HEK293 (cell line): ENCODE results near the gene CBY2.

Experiments
- CTCF ChIA-PET: fragments of 350-600 bp; formaldehyde crosslinking; extraction: SDS; loops from one replicate; lab custom pipeline; 2021; ENCODE audit warnings: antibody characterized with exemption; lab: Yijun Ruan, JAX
- POLR2A ChIA-PET: fragments of 300-600 bp; formaldehyde crosslinking; extraction: SDS; loops from one replicate; lab custom pipeline; 2020; ENCODE audit warnings: antibody characterized with exemption, inconsistent platforms; lab: Yijun Ruan, JAX
- H3K27ac ChIP-seq: fragments of 200-500 bp; sonication (Bioruptor generic); 2 replicates; pipeline ENCODE4 v1.5.1; 2014; ENCODE audit warnings: low read depth, low read length, control low read depth, inconsistent platforms; ENCODE audit errors: extremely low read depth
- H3K36me3 ChIP-seq, 2 experiments: fragments of 200-500 bp in 1 of 2; sonication (Bioruptor generic) in 1 of 2; 1 replicate in 1 of 2; 2 replicates in 1 of 2; pipeline ENCODE4 v1.5.1; 2014 to 2017; ENCODE audit warnings: inconsistent platforms in 2 of 2, low read length in 2 of 2; ENCODE audit not compliant: control insufficient read depth in 2 of 2, insufficient read depth in 1 of 2
- H3K4me1 ChIP-seq: fragments of 200-500 bp; sonication (Bioruptor generic); 2 replicates; pipeline ENCODE4 v1.5.1; 2014; ENCODE audit warnings: mild to moderate bottlenecking, low read length, inconsistent platforms; ENCODE audit not compliant: control insufficient read depth, insufficient read depth
- H3K4me3 ChIP-seq: 2 replicates; pipeline ENCODE4 v1.5.1; 2011; ENCODE audit warnings: low read depth, mild to moderate bottlenecking, control low read depth, low read length, moderate library complexity
- H3K9me3 ChIP-seq: fragments of 200-500 bp; sonication (Bioruptor generic); 2 replicates; pipeline ENCODE4 v1.5.1; 2014; ENCODE audit warnings: low read depth, low read length, inconsistent platforms; ENCODE audit not compliant: control insufficient read depth, insufficient read depth
- FEZF1 ChIP-seq: fragments of 450-650 bp; formaldehyde crosslinking; IDR thresholded peaks from 2 replicates; pipeline ENCODE4 v1.5.1; 2016; ENCODE audit warnings: missing biosample characterization, missing genetic modification characterization
- GLI2 ChIP-seq: fragments of 450-650 bp; formaldehyde crosslinking; IDR thresholded peaks from 2 replicates; pipeline ENCODE4; 2017; ENCODE audit warnings: missing biosample characterization, missing genetic modification characterization, low read depth, borderline replicate concordance
- HOXD13 ChIP-seq: sonication (generic); formaldehyde crosslinking; IDR thresholded peaks from 2 replicates; pipeline ENCODE4 v1.8.0; 2022; ENCODE audit warnings: missing genetic modification reagents, borderline replicate concordance
- KLF10 ChIP-seq: fragments of 450-650 bp; IDR thresholded peaks from 2 replicates; pipeline ENCODE4 v1.5.1; 2018; ENCODE audit warnings: missing biosample characterization, mild to moderate bottlenecking, missing genetic modification characterization
- KLF8 ChIP-seq: fragments of 450-650 bp; formaldehyde crosslinking; IDR thresholded peaks from 2 replicates; pipeline ENCODE4 v1.5.1; 2016; ENCODE audit warnings: missing biosample characterization, missing genetic modification characterization
- SP7 ChIP-seq: fragments of 450-650 bp; formaldehyde crosslinking; IDR thresholded peaks from 2 replicates; pipeline ENCODE4 v1.5.1; 2016; ENCODE audit warnings: missing biosample characterization, missing genetic modification characterization
- TRIM28 ChIP-seq: IDR thresholded peaks from 2 replicates; pipeline ENCODE4 v1.6.1; 2011; ENCODE audit warnings: low read length, control low read depth, borderline replicate concordance
- YY1 ChIP-seq: fragments of 450-650 bp; formaldehyde crosslinking; IDR thresholded peaks from 2 replicates; pipeline ENCODE4 v1.5.1; 2018; ENCODE audit warnings: missing biosample characterization, missing genetic modification characterization
- YY2 ChIP-seq: fragments of 450-650 bp; formaldehyde crosslinking; IDR thresholded peaks from 2 replicates; pipeline ENCODE4 v1.5.1; 2016; ENCODE audit warnings: missing biosample characterization, missing genetic modification characterization
- ZBTB1 ChIP-seq: fragments of 450-650 bp; formaldehyde crosslinking; IDR thresholded peaks from 2 replicates; pipeline ENCODE4 v1.5.1; 2016; ENCODE audit warnings: missing biosample characterization, missing genetic modification characterization
- ZBTB7A ChIP-seq: fragments of 450-650 bp; formaldehyde crosslinking; IDR thresholded peaks from 2 replicates; pipeline ENCODE4 v1.5.1; 2016; ENCODE audit warnings: low read depth, missing biosample characterization, missing genetic modification characterization
- ZIC2 ChIP-seq: fragments of 450-650 bp; formaldehyde crosslinking; IDR thresholded peaks from 2 replicates; pipeline ENCODE4 v1.5.1; 2016; ENCODE audit warnings: missing biosample characterization, missing genetic modification characterization
- ZNF175 ChIP-seq: fragments of 450-650 bp; formaldehyde crosslinking; IDR thresholded peaks from 2 replicates; pipeline ENCODE4 v1.5.1; 2016; ENCODE audit warnings: missing biosample characterization, missing genetic modification characterization
- ZNF23 ChIP-seq: fragments of 450-650 bp; formaldehyde crosslinking; IDR thresholded peaks from 2 replicates; pipeline ENCODE4 v1.5.1; 2016; ENCODE audit warnings: missing biosample characterization, missing genetic modification characterization, borderline replicate concordance
- ZNF239 ChIP-seq: fragments of 450-650 bp; formaldehyde crosslinking; IDR thresholded peaks from 2 replicates; pipeline ENCODE4 v1.5.1; 2016; ENCODE audit warnings: missing biosample characterization, missing genetic modification characterization
- ZNF48 ChIP-seq: fragments of 450-650 bp; formaldehyde crosslinking; IDR thresholded peaks from 2 replicates; pipeline ENCODE4 v1.5.1; 2016; ENCODE audit warnings: missing biosample characterization, missing genetic modification characterization
- ZNF529 ChIP-seq: fragments of 450-650 bp; formaldehyde crosslinking; IDR thresholded peaks from 2 replicates; pipeline ENCODE4 v1.5.1; 2017; ENCODE audit warnings: missing genetic modification characterization, missing biosample characterization; ENCODE audit not compliant: insufficient replicate concordance
- ZNF548 ChIP-seq: fragments of 450-650 bp; formaldehyde crosslinking; IDR thresholded peaks from 2 replicates; pipeline ENCODE4 v1.5.1; 2016; ENCODE audit warnings: missing biosample characterization, missing genetic modification characterization
- ZNF560 ChIP-seq: fragments of 450-650 bp; formaldehyde crosslinking; IDR thresholded peaks from 2 replicates; pipeline ENCODE4 v1.5.1; 2017; ENCODE audit warnings: missing biosample characterization, missing genetic modification characterization, borderline replicate concordance
- ZNF585B ChIP-seq: fragments of 450-650 bp; formaldehyde crosslinking; IDR thresholded peaks from 2 replicates; pipeline ENCODE4 v1.5.1; 2016; ENCODE audit warnings: missing biosample characterization, missing genetic modification characterization
- ZNF670 ChIP-seq: fragments of 450-650 bp; formaldehyde crosslinking; IDR thresholded peaks from 2 replicates; pipeline ENCODE4 v1.5.1; 2016; ENCODE audit warnings: missing biosample characterization, missing genetic modification characterization, low read depth
- ZNF707 ChIP-seq: fragments of 450-650 bp; formaldehyde crosslinking; IDR thresholded peaks from 2 replicates; pipeline ENCODE4 v1.5.1; 2016; ENCODE audit warnings: missing biosample characterization, missing genetic modification characterization
- ZNF777 ChIP-seq: fragments of 450-650 bp; formaldehyde crosslinking; IDR thresholded peaks from 2 replicates; pipeline ENCODE4 v1.5.1; 2017; ENCODE audit warnings: missing biosample characterization, missing genetic modification characterization, borderline replicate concordance
- ZSCAN30 ChIP-seq: fragments of 450-650 bp; IDR thresholded peaks from 2 replicates; pipeline ENCODE4 v1.5.1; 2018; ENCODE audit warnings: missing biosample characterization, mild to moderate bottlenecking, missing genetic modification characterization, moderate library complexity
- TF ChIP-seq, protein P1 (sequence below): fragments of 450-650 bp; formaldehyde crosslinking; IDR thresholded peaks from 2 replicates; pipeline ENCODE4 v1.5.0; 2017; ENCODE audit warnings: missing biosample characterization, missing genetic modification characterization, borderline replicate concordance
- TF ChIP-seq, protein P2 (sequence below): fragments of 450-650 bp; formaldehyde crosslinking; IDR thresholded peaks from 2 replicates; pipeline ENCODE4 v1.5.1; 2016; ENCODE audit warnings: missing biosample characterization, missing genetic modification characterization
- TF ChIP-seq, protein P3 (sequence below): fragments of 450-650 bp; IDR thresholded peaks from 2 replicates; pipeline ENCODE4 v1.5.1; 2018; ENCODE audit warnings: missing biosample characterization, missing genetic modification characterization
- TF ChIP-seq, protein P4 (sequence below): fragments of 450-650 bp; formaldehyde crosslinking; IDR thresholded peaks from 2 replicates; pipeline ENCODE4 v1.5.1; 2017; ENCODE audit warnings: missing biosample characterization, missing genetic modification characterization

Gene CBY2

DNA sequence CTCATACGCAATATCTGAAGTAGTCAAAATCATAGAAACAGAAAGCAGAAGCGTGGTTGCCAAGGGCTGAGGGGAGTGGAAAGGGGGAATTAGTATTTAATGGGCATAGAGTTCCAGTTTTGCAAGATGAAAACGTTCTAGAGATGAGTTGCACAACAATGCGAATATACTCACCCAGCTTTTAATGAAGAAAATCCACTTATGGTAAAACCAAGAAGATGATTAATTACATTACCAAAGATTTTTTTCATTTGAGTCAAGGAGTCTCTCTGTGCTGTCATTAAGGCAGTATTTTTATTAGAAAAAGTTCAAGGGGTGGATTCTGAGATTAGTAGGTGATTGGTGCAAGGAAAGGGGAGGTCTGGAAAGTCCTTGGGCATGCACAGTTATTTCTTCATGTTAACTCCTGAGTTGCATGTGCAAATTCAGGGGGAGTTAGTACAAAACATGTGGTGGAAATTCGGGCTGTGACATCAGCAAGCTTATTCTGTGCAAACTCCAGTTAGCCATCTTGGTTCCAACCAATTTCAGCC lies 6.9 kb upstream of the CBY2 start:
- H3K4me3 ChIP-seq = no peak overlapping the region
- no peak for TF ChIP-seq ZIC2 (tag by site-specific recombination)
- no peak for TF ChIP-seq KLF10 (tag by site-specific recombination)
- TF ChIP-seq ZSCAN30 = no peak
- TF ChIP-seq TRIM28 = no peak
- no peak for TF ChIP-seq ZNF670
- TF ChIP-seq ZNF707 (tag by site-specific recombination) = no peak
- no peak for TF ChIP-seq ZNF48
- TF ChIP-seq FEZF1 (tag by site-specific recombination) = no peak
- CTCF ChIA-PET = interaction anchor here (0.8 kb wide), 1 partner anchor 11 kb away, joined by 3 read pairs; no protein-coding TSS in a partner anchor
- no peak overlapping the region for H3K27ac ChIP-seq
- H3K9me3 ChIP-seq = no peaks in the 10 kb centered on the region
- POLR2A ChIA-PET = no interaction called here
- H3K36me3 ChIP-seq = no peaks in the 10 kb centered on the region
- no peaks in the 10 kb centered on the region for H3K4me1 ChIP-seq

DNA sequence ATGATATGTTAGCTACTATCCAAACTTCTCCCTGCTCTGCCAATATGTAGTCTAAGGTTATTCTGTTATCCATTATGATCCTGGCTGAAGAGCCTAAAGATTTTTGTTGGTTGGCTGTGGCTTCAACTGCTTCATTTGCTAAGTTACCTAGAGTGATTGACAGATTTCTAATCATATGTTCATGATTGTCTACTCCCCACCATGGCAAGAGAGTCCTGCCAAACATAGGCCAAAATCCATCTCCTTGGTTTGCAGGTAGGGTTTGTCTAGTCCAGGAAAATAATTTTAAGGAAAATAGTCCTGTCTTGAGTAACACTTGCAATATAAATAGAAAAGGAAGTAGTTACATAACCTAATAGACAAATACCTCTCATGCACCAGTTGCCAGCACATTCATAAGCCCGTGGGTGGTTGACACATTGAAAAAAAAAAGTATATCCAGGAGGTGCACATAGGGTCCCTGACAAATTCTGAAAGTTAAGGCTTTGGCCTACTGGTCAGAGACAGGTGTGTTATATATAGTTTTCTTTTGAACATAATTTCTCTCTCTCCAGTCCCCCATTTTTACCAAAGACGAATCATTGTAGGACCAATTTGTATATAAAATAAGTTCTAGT lies 5.4 kb upstream of the CBY2 start:
- POLR2A ChIA-PET = no interaction called here
- CTCF ChIA-PET = no interaction called here

DNA sequence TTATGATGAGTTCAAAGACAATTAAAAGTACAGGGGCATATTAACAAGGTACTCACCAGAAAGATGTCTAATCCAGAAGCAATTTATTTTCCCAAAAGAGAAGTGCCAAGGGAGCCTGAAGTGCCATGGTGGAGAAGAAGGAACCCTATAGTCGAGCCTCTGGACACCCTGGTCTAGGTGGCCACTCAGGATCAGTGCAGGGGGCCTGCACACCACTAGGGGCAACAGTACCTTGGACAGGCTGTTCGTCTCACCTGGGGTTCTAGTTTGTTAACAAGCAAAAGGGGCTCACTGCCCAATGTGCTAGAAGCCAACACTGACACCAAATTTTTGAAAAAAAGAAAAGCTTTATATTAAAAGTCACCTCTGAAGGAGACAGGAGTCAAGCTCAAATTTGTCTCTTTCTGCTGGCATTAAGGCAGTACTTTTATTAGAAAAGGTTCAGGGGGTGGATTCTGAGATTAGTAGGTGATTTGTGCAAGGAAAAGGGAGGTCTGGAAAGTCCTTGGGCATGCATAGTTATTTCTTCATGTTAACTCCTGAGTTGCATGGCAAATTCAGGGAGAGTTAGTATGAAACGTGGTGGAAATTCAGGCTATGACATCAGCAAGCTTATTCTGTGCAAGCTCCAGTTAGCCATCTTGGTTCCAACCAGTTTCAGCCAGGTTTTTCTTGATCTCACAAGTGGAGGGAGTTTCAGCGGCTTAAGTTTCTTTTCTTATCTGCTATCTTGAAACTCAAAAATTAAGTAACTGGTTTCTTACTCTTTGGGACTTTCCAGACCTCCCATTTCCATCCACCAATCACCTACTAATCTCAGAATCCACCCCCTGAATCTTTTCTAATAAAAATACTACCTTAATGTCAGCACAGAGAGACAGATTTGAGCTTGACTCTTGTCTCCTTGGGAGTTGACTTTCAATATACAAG lies 884 bp upstream of the CBY2 start:
- no peaks in the 10 kb centered on the region for H3K9me3 ChIP-seq
- H3K27ac ChIP-seq = no peak overlapping the region
- ChIA-PET POLR2A (interaction anchor here (0.6 kb wide), 1 partner anchor 715 kb away, joined by 4 read pairs; no protein-coding TSS in a partner anchor), CTCF (interaction anchor here (0.9 to 1.3 kb wide), 5 partner anchors 9 to 78 kb away, joined by 3 to 4 read pairs (median 4); no protein-coding TSS in a partner anchor)
- no peaks in the 10 kb centered on the region for H3K36me3 ChIP-seq
- no peaks in the 10 kb centered on the region for H3K4me1 ChIP-seq
- no peak overlapping the region for H3K4me3 ChIP-seq
- TF ChIP-seq, protein P1, sequence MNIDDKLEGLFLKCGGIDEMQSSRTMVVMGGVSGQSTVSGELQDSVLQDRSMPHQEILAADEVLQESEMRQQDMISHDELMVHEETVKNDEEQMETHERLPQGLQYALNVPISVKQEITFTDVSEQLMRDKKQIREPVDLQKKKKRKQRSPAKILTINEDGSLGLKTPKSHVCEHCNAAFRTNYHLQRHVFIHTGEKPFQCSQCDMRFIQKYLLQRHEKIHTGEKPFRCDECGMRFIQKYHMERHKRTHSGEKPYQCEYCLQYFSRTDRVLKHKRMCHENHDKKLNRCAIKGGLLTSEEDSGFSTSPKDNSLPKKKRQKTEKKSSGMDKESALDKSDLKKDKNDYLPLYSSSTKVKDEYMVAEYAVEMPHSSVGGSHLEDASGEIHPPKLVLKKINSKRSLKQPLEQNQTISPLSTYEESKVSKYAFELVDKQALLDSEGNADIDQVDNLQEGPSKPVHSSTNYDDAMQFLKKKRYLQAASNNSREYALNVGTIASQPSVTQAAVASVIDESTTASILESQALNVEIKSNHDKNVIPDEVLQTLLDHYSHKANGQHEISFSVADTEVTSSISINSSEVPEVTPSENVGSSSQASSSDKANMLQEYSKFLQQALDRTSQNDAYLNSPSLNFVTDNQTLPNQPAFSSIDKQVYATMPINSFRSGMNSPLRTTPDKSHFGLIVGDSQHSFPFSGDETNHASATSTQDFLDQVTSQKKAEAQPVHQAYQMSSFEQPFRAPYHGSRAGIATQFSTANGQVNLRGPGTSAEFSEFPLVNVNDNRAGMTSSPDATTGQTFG = no peak
- TF ChIP-seq, protein P2, sequence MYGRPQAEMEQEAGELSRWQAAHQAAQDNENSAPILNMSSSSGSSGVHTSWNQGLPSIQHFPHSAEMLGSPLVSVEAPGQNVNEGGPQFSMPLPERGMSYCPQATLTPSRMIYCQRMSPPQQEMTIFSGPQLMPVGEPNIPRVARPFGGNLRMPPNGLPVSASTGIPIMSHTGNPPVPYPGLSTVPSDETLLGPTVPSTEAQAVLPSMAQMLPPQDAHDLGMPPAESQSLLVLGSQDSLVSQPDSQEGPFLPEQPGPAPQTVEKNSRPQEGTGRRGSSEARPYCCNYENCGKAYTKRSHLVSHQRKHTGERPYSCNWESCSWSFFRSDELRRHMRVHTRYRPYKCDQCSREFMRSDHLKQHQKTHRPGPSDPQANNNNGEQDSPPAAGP = no peak
- no peak for TF ChIP-seq ZNF707 (tag by site-specific recombination)
- TF ChIP-seq GLI2 (tag by site-specific recombination) = no peak
- TF ChIP-seq HOXD13 (CRISPR knock-in tag) = no peak
- TF ChIP-seq, protein P3, sequence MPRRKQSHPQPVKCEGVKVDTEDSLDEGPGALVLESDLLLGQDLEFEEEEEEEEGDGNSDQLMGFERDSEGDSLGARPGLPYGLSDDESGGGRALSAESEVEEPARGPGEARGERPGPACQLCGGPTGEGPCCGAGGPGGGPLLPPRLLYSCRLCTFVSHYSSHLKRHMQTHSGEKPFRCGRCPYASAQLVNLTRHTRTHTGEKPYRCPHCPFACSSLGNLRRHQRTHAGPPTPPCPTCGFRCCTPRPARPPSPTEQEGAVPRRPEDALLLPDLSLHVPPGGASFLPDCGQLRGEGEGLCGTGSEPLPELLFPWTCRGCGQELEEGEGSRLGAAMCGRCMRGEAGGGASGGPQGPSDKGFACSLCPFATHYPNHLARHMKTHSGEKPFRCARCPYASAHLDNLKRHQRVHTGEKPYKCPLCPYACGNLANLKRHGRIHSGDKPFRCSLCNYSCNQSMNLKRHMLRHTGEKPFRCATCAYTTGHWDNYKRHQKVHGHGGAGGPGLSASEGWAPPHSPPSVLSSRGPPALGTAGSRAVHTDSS (tag by site-specific recombination) = no peak
- no peak for TF ChIP-seq SP7 (tag by site-specific recombination)
- TF ChIP-seq ZNF239 (tag by site-specific recombination) = no peak
- no peak for TF ChIP-seq YY2 (tag by site-specific recombination)
- TF ChIP-seq ZNF529 (tag by site-specific recombination) = no peak

More for the DNA sequence above, 5.4 kb upstream of the CBY2 start:
- Histone ChIP-seq H3K9me3 (no peaks in the 10 kb centered on the region), H3K27ac (no peak overlapping the region), H3K4me3 (no peak overlapping the region), H3K36me3 (no peaks in the 10 kb centered on the region), H3K4me1 (no peaks in the 10 kb centered on the region)
- TF ChIP-seq ZNF777 (tag by site-specific recombination) (no peak), ZBTB7A (no peak), ZNF175 (tag by site-specific recombination) (no peak), ZBTB1 (tag by site-specific recombination) (no peak), ZNF23 (tag by site-specific recombination) (no peak), ZNF585B (tag by site-specific recombination) (no peak), YY1 (tag by site-specific recombination) (no peak), ZNF548 (tag by site-specific recombination) (no peak), KLF8 (tag by site-specific recombination) (no peak), ZNF560 (tag by site-specific recombination) (no peak)
- TF ChIP-seq, protein P4, sequence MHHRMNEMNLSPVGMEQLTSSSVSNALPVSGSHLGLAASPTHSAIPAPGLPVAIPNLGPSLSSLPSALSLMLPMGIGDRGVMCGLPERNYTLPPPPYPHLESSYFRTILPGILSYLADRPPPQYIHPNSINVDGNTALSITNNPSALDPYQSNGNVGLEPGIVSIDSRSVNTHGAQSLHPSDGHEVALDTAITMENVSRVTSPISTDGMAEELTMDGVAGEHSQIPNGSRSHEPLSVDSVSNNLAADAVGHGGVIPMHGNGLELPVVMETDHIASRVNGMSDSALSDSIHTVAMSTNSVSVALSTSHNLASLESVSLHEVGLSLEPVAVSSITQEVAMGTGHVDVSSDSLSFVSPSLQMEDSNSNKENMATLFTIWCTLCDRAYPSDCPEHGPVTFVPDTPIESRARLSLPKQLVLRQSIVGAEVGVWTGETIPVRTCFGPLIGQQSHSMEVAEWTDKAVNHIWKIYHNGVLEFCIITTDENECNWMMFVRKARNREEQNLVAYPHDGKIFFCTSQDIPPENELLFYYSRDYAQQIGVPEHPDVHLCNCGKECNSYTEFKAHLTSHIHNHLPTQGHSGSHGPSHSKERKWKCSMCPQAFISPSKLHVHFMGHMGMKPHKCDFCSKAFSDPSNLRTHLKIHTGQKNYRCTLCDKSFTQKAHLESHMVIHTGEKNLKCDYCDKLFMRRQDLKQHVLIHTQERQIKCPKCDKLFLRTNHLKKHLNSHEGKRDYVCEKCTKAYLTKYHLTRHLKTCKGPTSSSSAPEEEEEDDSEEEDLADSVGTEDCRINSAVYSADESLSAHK (tag by site-specific recombination) = no peak
